HUES64 (cell line): ENCODE data around the gene NDUFB4.
"Not testable (repeated sequence)": the region's sequence is repeated elsewhere in the genome, so short reads cannot be mapped to it uniquely, and the experiment has no call there.

Experiments used
- H3K27ac ChIP-seq: 2 replicates; pipeline ENCODE4 v1.7.0; 2013; ENCODE audit warnings: low read depth, low read length, inconsistent platforms
- H3K27me3 ChIP-seq: 2 replicates; pipeline ENCODE4 v1.6.1; 2013; ENCODE audit warnings: mild to moderate bottlenecking, low read length; ENCODE audit not compliant: insufficient read depth
- H3K36me3 ChIP-seq: 2 replicates; pipeline ENCODE4 v1.6.1; 2013; ENCODE audit warnings: mild to moderate bottlenecking, low read length; ENCODE audit not compliant: insufficient read depth
- H3K4me1 ChIP-seq: 2 replicates; pipeline ENCODE4 v1.6.1; 2013; ENCODE audit warnings: mild to moderate bottlenecking, low read length, moderate library complexity; ENCODE audit not compliant: insufficient read depth
- H3K4me3 ChIP-seq: 2 replicates; pipeline ENCODE4 v1.5.1; 2013; ENCODE audit warnings: mild to moderate bottlenecking, low read length, moderate library complexity
- H3K9ac ChIP-seq: 2 replicates; pipeline ENCODE4 v1.6.1; 2013; ENCODE audit warnings: mild to moderate bottlenecking, low read depth, low read length
- H3K9me3 ChIP-seq: 2 replicates; pipeline ENCODE4 v1.6.1; 2013; ENCODE audit warnings: low read depth, low read length; ENCODE audit not compliant: insufficient read depth
- WGBS: fragments of 150-250, 120-280 bp; methylation state at CpG from one replicate; pipeline ENCODE4 v1.1.7; 2013; ENCODE audit warnings: missing lambda C conversion rate; 5-methylcytosine and 5-hydroxymethylcytosine counted together

Gene NDUFB4

DNA sequence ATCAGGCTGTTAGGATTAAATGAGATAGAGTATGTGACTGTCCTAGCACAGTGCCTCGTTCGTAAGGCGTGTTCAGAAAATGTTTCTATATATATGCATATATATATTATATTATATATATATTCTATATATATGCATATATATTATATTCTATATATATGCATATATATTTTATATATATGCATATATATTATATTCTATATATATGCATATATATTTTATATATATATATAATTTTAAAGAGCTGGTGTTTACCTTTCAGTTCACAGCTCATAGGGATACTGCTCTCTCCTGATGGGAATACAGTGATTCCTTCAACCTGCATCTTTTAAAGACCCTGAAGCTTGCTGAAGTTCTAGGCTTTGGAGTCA is 702 bp downstream of the NDUFB4 start:
- Histone ChIP-seq H3K9ac (peak overlapping the region; percentile 92), H3K36me3 (peaks cover 42% of the 10 kb centered on the region), H3K4me3 (peak overlapping the region; percentile 79), H3K27ac (peak overlapping the region; percentile 87; the same call in 1 of the 2 replicates), H3K27me3 (no peaks in the 10 kb centered on the region), H3K9me3 (no peaks in the 10 kb centered on the region), H3K4me1 (no peaks in the 10 kb centered on the region; the same call in 1 of the 2 replicates)
- no CpG with 5 or more reads among the region's 3 CpGs for WGBS

- 86% methylated on average over 1 of the region's 1 CpG for WGBS
- H3K36me3 ChIP-seq = peaks cover 49% of the 10 kb centered on the region
- no peaks in the 10 kb centered on the region for H3K27me3 ChIP-seq
- no peaks in the 10 kb centered on the region; the same call in 1 of the 2 replicates for H3K4me1 ChIP-seq
- no peak overlapping the region for H3K9ac ChIP-seq
- peak overlapping the region; percentile 79 for H3K4me3 ChIP-seq
- H3K27ac ChIP-seq = no peak overlapping the region
- no peaks in the 10 kb centered on the region for H3K9me3 ChIP-seq
Observed at GRCh38 chr3:120597445-120598049, 1.4 kb downstream of the NDUFB4 start.

GRCh38 chr3:120599211-120599610 is 3.1 kb downstream of the NDUFB4 start:
- 62% methylated on average over 3 of the region's 3 CpGs for WGBS
- Histone ChIP-seq H3K9me3 (no peaks in the 10 kb centered on the region), H3K27ac (no peak overlapping the region), H3K36me3 (peaks cover 55% of the 10 kb centered on the region), H3K4me3 (no peak overlapping the region), H3K27me3 (no peaks in the 10 kb centered on the region), H3K4me1 (no peaks in the 10 kb centered on the region; the same call in 1 of the 2 replicates), H3K9ac (no peak overlapping the region)

- no peak overlapping the region for H3K9ac ChIP-seq
- no peaks in the 10 kb centered on the region for H3K4me1 ChIP-seq
- H3K27ac ChIP-seq = no peak overlapping the region
- H3K36me3 ChIP-seq = peaks cover 55% of the 10 kb centered on the region
- no peaks in the 10 kb centered on the region for H3K27me3 ChIP-seq
- WGBS = 96% methylated on average over 4 of the region's 4 CpGs
- no peaks in the 10 kb centered on the region for H3K9me3 ChIP-seq
- no peak overlapping the region for H3K4me3 ChIP-seq
Observed at GRCh38 chr3:120601554-120601953, 5.4 kb downstream of the NDUFB4 start.

DNA sequence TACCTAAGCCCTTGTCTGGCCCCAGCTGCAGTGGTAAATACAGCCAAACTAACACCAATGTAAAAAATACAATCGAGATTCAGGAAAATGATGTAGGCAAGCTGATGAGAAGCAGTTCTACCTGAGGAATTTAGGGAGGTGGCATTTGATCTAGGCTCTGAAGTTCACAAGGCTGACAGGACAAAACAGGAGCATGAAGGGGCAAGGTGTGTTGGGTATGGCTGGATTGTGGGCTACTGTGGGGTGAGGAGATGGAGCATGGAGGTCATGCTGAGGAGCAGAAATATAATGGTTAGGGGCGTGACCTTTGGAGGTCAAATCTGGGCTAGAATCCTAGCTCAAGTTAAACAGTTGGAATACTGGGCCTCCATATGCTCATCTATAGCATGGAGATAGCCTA is 6.5 kb downstream of the NDUFB4 start:
- 92% methylated on average over 2 of the region's 2 CpGs for WGBS
- no peak overlapping the region for H3K9ac ChIP-seq
- no peak overlapping the region for H3K27ac ChIP-seq
- H3K4me1 ChIP-seq = no peaks in the 10 kb centered on the region
- peaks cover 49% of the 10 kb centered on the region for H3K36me3 ChIP-seq
- H3K27me3 ChIP-seq = no peaks in the 10 kb centered on the region
- H3K4me3 ChIP-seq = no peak overlapping the region
- H3K9me3 ChIP-seq = no peaks in the 10 kb centered on the region

DNA sequence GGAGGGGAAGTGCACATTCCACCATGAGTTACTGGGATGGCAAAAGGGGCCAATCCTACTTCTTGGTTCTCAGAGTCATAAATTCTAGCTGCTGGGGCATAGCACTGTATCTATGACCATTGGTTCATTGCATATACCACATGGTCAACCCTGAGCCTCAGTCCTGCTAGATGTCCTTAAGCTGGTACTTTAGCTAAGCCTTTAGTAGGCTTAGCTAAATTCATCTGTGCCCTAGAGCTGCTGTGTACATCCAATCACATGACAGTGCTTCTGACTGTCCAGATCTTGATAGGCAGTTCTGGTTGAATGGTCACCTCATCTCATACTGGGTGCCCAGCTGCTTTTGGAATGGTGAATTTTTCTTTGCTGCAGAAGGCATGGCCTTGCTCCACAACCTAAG is 8.2 kb downstream of the NDUFB4 start:
- no peak overlapping the region for H3K9ac ChIP-seq
- no peaks in the 10 kb centered on the region for H3K9me3 ChIP-seq
- H3K36me3 ChIP-seq = peaks cover 32% of the 10 kb centered on the region
- H3K4me1 ChIP-seq = no peaks in the 10 kb centered on the region
- no peak overlapping the region for H3K27ac ChIP-seq
- no peak overlapping the region for H3K4me3 ChIP-seq
- no peaks in the 10 kb centered on the region for H3K27me3 ChIP-seq

GRCh38 chr3:120604784-120605183 is 8.6 kb downstream of the NDUFB4 start:
- Histone ChIP-seq H3K36me3 (peaks cover 28% of the 10 kb centered on the region), H3K4me3 (no peak overlapping the region), H3K9ac (no peak overlapping the region), H3K27me3 (no peaks in the 10 kb centered on the region), H3K27ac (no peak overlapping the region), H3K9me3 (no peaks in the 10 kb centered on the region), H3K4me1 (no peaks in the 10 kb centered on the region)

GRCh38 chr3:120608506-120608905 is 12.4 kb downstream of the NDUFB4 start:
- Histone ChIP-seq H3K36me3 (no peaks in the 10 kb centered on the region), H3K27me3 (no peaks in the 10 kb centered on the region), H3K9me3 (no peaks in the 10 kb centered on the region), H3K4me3 (no peak overlapping the region), H3K9ac (no peak overlapping the region), H3K4me1 (no peaks in the 10 kb centered on the region), H3K27ac (no peak overlapping the region)
- 85% methylated on average over 4 of the region's 4 CpGs for WGBS

GRCh38 chr3:120614765-120615164 is 18.6 kb downstream of the NDUFB4 start:
- 94% methylated on average over 7 of the region's 8 CpGs for WGBS
- no peak overlapping the region for H3K4me3 ChIP-seq
- H3K36me3 ChIP-seq = no peaks in the 10 kb centered on the region
- H3K9me3 ChIP-seq = no peaks in the 10 kb centered on the region
- no peaks in the 10 kb centered on the region for H3K4me1 ChIP-seq
- no peaks in the 10 kb centered on the region for H3K27me3 ChIP-seq
- H3K27ac ChIP-seq = no peak overlapping the region
- H3K9ac ChIP-seq = no peak overlapping the region

- H3K27ac ChIP-seq = no peak overlapping the region
- no peak overlapping the region for H3K4me3 ChIP-seq
- H3K27me3 ChIP-seq = no peaks in the 10 kb centered on the region
- H3K36me3 ChIP-seq = no peaks in the 10 kb centered on the region
- H3K9me3 ChIP-seq = no peaks in the 10 kb centered on the region
- no peak overlapping the region for H3K9ac ChIP-seq
- 87% methylated on average over 13 of the region's 13 CpGs for WGBS
- H3K4me1 ChIP-seq = no peaks in the 10 kb centered on the region
Observed at GRCh38 chr3:120615847-120616609, 19.9 kb downstream of the NDUFB4 start.

DNA sequence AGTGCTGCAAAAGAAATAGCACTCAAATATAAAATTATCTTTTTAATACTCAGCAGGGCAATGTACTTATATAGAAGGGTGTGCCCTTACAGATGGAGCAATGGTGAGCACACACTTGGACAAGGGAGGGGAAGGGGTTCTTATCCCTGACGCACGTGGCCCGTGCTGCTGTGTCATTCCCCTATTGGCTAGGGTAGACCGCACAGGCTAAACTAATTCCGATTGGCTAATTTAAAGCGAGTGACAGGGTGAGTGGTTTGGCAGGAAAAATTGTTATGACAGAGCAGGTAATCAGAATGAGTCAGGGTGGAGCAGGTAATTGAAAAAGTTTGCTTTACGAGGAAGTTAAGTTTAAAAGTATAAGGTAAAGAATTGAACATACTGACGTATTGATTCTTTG is 20.6 kb downstream of the NDUFB4 start:
- not testable (repeated sequence) for H3K9me3 ChIP-seq, H3K4me1 ChIP-seq, H3K4me3 ChIP-seq, H3K36me3 ChIP-seq, H3K27ac ChIP-seq, H3K27me3 ChIP-seq, H3K9ac ChIP-seq
- WGBS = 94% methylated on average over 8 of the region's 8 CpGs
